Measurements from ENCODE around the gene DSC1. TPM values are rescaled to one million over a fixed set of nuclear protein-coding genes. Genes with fewer than 3 reads are reported as not detected.

DSC1 gene
- total and polyA plus RNA-seq, 2 of the 13 experiments (the other 11 are each of a cell fraction or from before 2014, with no cell fraction given): not detected

DNA sequence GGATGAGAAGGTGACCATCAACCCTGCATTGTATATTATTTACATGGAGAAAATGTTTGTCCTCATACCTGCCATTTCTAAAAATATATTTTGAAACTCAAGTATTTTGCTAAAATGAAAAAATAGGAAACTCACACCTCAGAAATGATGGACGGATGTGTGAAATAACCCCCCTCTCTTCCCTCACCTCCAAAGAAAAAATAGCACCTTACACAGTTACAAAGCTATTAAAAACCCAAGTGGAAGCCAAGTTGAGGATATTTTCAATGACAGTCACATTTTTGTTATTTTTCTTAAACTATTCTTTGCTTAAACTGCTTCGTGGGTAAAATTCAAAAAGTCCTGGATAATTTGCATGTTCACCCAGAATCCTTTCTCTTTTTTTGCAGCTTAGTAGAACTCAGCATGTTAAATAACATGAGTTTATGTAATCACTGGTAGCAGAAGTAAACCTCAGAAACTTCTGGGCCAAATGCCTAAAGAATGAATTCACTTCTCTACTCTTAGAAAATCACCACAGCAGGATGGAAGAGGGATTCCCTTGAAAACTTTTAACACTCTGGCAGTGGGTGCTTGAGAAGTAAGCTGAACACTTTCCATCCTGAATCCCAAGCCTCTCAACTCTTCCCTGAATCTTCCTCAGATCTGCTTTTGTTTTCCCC, 768 bp downstream of the DSC1 start (continued):
- TF ChIP-seq, protein P1, sequence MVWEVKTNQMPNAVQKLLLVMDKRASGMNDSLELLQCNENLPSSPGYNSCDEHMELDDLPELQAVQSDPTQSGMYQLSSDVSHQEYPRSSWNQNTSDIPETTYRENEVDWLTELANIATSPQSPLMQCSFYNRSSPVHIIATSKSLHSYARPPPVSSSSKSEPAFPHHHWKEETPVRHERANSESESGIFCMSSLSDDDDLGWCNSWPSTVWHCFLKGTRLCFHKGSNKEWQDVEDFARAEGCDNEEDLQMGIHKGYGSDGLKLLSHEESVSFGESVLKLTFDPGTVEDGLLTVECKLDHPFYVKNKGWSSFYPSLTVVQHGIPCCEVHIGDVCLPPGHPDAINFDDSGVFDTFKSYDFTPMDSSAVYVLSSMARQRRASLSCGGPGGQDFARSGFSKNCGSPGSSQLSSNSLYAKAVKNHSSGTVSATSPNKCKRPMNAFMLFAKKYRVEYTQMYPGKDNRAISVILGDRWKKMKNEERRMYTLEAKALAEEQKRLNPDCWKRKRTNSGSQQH (CRISPR knock-in tag; IDR thresholded peaks at IDR 0.05; ENCODE audit: low read depth): no peak
- no peak for TF ChIP-seq TGIF2 (CRISPR knock-in tag; IDR thresholded peaks at IDR 0.05)
- TF ChIP-seq ZFX (CRISPR knock-in tag; IDR thresholded peaks at IDR 0.05; ENCODE audit: low read depth): no peak

DNA sequence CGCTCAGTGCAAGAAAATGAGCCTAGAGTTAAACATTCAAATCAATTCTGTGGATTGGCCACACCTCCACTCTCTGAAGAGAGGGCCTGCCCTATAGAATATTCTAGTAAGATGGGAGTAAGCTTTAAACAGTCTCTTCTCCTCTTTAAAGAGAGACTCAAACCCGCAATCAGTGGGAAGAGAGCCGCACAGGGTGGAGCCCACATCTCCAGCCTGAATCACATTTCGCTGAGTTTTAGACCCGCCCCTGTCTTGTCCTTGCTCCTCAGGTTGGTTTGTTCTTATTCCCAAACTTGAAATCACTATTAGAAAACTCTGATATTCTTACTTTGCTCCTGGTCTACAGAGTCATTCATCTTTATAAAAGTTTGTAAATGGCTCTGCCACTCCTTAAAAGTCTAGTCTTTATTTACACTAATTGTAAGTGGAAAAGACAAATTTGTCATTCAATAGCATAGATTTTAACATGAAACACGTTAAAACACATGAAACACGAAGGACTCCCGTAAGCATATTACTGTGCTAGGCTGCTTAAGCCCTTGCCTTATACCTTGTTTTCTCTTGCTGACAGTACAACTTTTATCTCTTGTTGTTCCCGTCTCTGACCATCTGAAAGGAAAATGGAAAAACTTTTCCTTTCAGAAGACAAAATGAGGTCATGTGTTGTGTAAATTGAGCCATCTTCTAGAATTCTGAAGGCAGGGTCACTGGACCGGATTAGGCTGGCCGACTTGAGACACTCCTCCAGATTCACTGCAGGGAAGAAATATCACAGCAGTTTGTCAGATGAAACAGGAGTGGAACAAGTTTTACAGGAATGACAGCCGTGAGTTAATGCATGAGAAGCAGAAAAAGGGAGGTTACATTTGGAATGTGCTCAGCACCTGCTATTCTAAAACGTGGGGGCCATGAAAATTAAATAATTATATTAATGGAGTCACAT, 5.6 kb downstream of the DSC1 start:
- ChIA-PET CTCF (ENCODE audit: low intra/inter-chr PET ratio, low total read pairs) (no interaction called here), POLR2A (no interaction called here)
- no peak overlapping the region for H2AFZ ChIP-seq (ENCODE audit: low read length)
- H3K79me2 ChIP-seq (ENCODE audit: insufficient read depth, low read length): no peaks in the 10 kb centered on the region
- no peak overlapping the region for H3K4me2 ChIP-seq (ENCODE audit: low read depth, low read length)
- 44% methylated on average over 13 of the region's 13 CpGs for WGBS (ENCODE audit: low lambda C conversion rate)
- BruUV-seq (replicated peaks): no TSS peak
- no peaks in the 10 kb centered on the region for H3K9me3 ChIP-seq (ENCODE audit: low read length)
- no peaks in the 10 kb centered on the region for H3K4me1 ChIP-seq (ENCODE audit: insufficient read depth, low read length)
- no peak for FAIRE-seq
- no peaks in the 10 kb centered on the region for H3K36me3 ChIP-seq (replicated peaks in 1 of 2; ENCODE audit: control insufficient read depth in 1 of 2, insufficient read depth in 2 of 2, low read length in 2 of 2)
- no peak for DNase-seq (ENCODE audit: low spot score)
- no peak overlapping the region for H3K4me3 ChIP-seq (replicated peaks in 1 of 3; ENCODE audit: insufficient read depth in 1 of 3, low read depth in 2 of 3, low read length in 3 of 3)
- H3K27ac ChIP-seq (ENCODE audit: extremely low read length, insufficient read depth, low read length): no peak overlapping the region
- no peaks in the 10 kb centered on the region for H4K20me1 ChIP-seq (ENCODE audit: insufficient read depth, low read length)
- H3K9ac ChIP-seq (ENCODE audit: insufficient read depth, low read depth, low read length): no peak overlapping the region
- TF ChIP-seq TCF12 (IDR thresholded peaks at IDR 0.05): no peak
- TF ChIP-seq TCF12 (CRISPR knock-in tag; IDR thresholded peaks at IDR 0.05): no peak
- intact Hi-C loops (cut with micrococcal nuclease; ENCODE audit: unreplicated experiment) (no loop called here), in situ Hi-C loops (cut with HindIII; ENCODE audit: extremely low pct_ligation_motif_present, low pct_unique_long_range_greater_than_20kb) (no loop called here)
- ATAC-seq: no peak
- no peaks in the 10 kb centered on the region for H3K27me3 ChIP-seq (ENCODE audit: control insufficient read depth in 1 of 2, insufficient read depth in 2 of 2, low read length in 2 of 2)

Measured in HepG2 (cell line).